NOMO-1 treated with dmso at 0.1 percent for 144 hours (cell line): ENCODE data around the gene ZNF324.
"Not testable (repeated sequence)": the region's sequence is repeated elsewhere in the genome, so short reads cannot be mapped to it uniquely, and the experiment has no call there.

ENCODE experiments used
- DNase-seq: peaks from one replicate; lab custom pipeline; 2025; ENCODE audit not compliant: unreplicated experiment; lab: John Stamatoyannopoulos, UW

ZNF324 gene

DNA sequence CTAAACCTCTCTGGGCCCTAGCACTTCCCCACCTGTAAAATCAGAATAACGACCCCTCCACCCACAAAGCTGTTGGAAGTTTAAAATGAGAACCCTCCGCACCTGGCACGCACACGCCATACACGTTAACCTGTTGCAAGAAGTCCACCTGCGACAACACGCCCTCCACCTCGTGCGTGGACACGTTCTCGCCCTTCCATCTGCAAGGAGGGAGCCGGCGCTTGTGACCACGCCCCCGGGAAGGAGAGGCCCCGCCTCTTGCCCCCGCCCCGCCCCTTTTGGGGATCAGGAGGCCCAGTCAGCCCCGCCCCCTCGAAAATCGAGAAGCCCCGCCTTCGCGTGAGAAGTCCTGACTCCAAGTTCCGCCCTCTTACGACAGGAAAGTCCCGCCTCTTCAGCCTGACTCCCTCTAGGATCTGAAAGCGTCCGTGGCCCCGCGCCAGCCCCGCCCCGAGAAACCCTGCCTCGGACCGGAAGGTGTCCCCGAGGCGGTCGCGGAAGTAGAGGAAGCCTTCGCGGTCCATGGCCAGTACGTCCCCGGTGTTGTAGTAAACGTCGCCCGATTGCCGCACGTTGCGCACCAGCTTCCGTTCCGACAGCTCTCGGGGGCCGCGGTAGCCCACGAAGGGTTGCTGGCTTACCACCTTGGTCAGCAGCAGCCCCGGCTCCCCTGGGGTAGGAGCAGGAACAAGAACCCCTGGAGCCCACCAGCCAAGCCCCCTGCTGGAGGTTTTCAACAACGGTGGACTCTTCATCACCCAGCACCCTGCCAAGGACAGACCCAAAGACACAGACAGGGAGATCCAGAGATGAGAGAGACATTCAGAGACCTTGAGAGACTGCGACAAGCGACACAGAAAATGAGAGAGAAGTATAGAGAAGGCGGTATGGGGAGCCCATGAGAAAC, 32.4 kb downstream of the ZNF324 start:
- DNase-seq, result peak; percentile 96

- DNase-seq, result no peak
These were observed 33.4 kb downstream of the ZNF324 start for GRCh38 chr19:58500242-58500641.

DNA sequence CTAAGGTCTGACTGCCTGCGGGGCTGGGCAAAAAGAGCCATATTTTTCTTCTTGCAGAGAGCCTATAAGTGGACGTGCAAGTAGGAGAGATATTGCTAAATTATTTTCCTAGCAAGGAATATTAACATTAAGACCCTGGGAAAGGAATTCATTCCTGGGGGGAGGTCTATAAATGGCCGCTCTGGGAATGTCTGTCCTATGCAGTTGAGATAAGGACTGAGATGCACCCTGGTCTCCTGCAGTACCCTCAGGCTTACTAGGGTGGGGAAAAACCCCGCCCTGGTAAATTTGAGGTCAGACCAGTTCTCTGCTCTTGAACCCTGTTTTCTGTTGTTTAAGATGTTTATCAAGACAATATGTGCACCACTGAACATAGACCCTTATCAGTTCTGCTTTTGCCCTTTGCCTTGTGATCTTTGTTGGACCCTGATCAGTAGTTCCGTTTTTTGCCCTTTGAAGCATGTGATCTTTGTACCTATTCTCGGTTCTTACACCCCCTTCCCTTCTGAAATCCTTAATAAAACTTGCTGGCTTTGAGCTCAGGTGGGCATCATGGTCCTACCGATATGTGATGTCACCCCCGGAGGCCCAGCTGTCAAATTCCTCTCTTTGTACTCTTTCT, 40.8 kb downstream of the ZNF324 start:
- DNase-seq, result not testable (repeated sequence)

- no peak for DNase-seq
These were observed 42.8 kb downstream of the ZNF324 start for GRCh38 chr19:58509731-58510083.

- DNase-seq, result no peak
These were observed 43.4 kb downstream of the ZNF324 start for GRCh38 chr19:58510084-58510862.

GRCh38 chr19:58511353-58512208, 44.7 kb downstream of the ZNF324 start, which contains the start of gene SLC27A5:
SLC27A5 (minus strand) TSS chr19:58511992; CDS start chr19:58511955, 37 bp downstream.
- DNase-seq, result no peak

GRCh38 chr19:58513213-58513693, 46.4 kb downstream of the ZNF324 start:
- DNase-seq, result no peak

GRCh38 chr19:58513694-58514563, 47.0 kb downstream of the ZNF324 start:
- peak; percentile 81 for DNase-seq

DNA sequence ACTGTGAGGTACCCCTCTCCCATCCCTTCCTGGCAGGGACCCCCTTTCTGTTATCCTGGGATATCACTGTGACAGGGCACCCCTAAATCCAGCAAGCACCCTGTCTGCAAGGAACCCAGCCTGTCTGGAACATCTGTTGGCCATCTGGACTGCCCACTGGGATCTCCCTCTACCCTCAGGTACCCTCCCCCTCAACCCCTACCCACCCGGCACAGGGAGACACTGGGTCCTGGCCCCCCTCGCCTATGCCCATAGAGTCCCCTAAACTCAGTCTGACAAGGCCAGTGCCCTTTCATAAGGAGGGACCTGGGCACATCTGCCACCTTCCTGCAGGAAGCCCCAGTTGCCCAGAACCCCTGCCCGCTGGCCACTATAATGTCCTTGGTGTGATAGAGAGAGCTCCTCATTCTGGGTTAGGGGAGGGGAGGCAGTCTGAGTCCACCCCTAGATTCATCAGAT, 47.7 kb downstream of the ZNF324 start:
- DNase-seq, result no peak

GRCh38 chr19:58515259-58515658, 48.4 kb downstream of the ZNF324 start:
- no peak for DNase-seq

GRCh38 chr19:58516246-58516836, 49.5 kb downstream of the ZNF324 start:
- DNase-seq, result no peak

DNA sequence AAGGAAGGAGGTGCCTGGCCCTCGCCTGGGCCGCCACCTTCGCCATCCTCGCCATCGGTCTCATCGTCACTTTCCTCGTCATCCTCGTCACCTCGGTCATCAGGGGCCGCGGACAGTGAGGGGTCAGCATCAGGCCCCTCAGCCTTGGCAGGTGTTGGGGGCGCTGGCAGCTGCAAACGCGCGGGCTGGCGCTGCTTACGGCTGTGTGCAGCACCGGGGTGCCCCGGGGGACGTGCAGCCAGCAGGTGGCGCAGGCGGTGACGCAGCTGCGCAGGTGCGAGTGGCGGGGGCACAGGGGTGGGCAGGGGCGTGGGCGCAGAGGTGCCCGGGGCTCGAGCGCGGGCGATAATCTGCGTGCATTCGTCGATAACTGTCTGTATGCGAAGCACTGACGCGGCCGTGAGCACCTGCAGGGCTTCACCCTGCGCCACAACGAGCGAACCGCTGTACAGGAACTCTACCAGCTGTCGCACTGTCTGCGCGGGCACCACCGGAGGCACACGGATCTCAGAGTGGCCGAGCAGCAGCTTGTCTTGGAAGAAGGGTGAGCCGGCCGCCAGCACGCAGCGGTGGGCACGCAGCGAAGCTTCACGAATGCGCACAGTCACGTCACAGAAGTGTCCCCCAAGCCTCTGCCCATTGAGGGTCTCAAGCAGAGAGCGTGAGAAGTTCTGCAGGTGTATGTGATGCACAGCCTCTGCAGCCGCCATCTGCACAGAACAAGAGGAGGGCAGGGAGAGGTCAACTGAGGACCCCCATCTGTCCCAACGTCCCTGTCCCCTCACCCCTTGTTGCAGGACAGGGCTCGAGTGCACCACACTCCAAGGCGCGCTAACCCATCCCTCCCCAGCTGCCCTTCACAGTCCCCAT, 50.3 kb downstream of the ZNF324 start:
- no peak for DNase-seq

GRCh38 chr19:58518256-58519086, 51.6 kb downstream of the ZNF324 start:
- peak; percentile 85 for DNase-seq

GRCh38 chr19:58519087-58519354, 52.1 kb downstream of the ZNF324 start:
- DNase-seq, result peak; percentile 72

DNA sequence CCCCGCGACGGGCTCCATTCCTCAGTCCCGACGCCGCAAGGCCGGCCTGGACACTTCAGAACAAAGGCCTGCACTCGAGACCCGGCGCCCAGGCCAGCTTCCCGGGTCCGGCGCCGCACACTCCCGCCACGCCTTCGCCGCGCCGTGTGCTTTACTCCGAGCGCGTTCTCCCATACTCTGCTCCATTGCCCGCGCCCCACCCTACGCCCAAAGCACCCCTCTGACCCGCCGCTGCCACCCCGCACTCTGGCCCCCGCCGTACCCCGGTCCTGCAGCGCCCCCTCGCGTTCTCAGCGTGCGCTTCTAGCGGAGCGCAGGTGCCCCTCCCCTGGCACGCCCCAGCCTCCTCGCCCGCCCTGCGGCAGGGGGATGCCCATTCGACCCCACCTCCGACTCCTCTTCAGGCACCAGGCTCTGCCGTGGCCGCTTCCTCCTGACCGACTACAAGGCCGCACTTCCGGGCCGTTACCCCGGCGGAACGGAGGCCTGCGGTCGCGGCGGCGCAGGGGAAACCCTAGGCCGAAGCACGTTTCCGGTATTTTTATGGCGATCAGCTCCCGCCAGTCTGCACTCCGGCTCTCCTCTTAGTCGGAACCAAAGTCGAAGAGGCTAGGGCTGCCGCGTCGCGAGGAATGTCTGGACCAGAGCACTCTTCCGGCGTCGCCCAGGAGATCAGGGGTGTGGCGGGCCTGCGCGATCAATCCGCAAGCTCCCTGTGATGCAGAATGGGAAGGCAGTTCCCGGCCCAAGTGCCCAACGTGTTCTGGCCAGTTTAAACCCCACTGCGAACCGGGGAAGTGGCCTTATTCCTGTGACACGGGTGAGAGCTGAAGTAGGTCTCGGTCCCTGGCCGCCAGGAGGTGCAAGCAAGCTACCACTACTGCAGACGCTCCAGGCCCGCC, 52.7 kb downstream of the ZNF324 start, which contains the start of gene ZBTB45:
Gene ZBTB45, minus strand, starts transcription at position 456 of the 902 bp plus-strand sequence. CDS start 2,137 bp downstream, outside the sequence.
- DNase-seq, result peak; percentile 98

DNA sequence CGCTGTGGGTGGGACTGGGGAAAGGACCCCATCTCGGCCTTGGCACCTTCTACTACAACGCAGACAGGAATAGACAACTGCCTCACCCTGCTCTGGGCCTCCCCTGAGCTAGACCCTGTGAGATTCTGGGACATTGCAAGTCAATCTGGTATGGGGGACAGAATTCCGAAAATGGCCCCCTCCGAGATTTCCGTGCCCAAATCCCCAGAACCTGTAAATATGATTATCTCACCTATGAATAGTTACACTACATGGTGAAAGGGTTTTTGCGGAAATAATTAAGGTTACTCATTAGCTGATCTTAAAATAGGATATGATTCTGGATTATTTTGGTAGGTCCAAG, 53.3 kb downstream of the ZNF324 start:
- DNase-seq, result no peak
